Breast epithelium (tissue), 4 donors: ENCODE measurements around the gene ATP13A5. TPM values are rescaled to one million over a fixed set of nuclear protein-coding genes. Genes with fewer than 3 reads are reported as not detected.

ENCODE experiments used
- DNase-seq, 2 donors: peaks; one replicate each; pipeline ENCODE4 v3.0.0-alpha.2; 2019; ENCODE audit warnings: low spot score in 2 of 2
- H3K27ac ChIP-seq, 2 donors: fragments of 200-600 bp; sonication (generic) in 1 of 2; one replicate each; pipeline ENCODE4 v1.5.1; 2016 to 2019; ENCODE audit warnings: mild to moderate bottlenecking in 1 of 2
- H3K27me3 ChIP-seq, 2 donors: fragments of 200-600 bp; sonication (generic) in 1 of 2; one replicate each; pipeline versions ENCODE4 v1.5.1 to v1.6.0; 2017 to 2019; ENCODE audit warnings: control low read depth in 1 of 2, mild to moderate bottlenecking in 1 of 2
- H3K36me3 ChIP-seq: fragments of 200-600 bp; one replicate; pipeline ENCODE4 v1.5.1; 2019
- H3K4me1 ChIP-seq, 2 donors: fragments of 200-600 bp; sonication (generic); one replicate each; pipeline ENCODE4 v1.5.1; 2016 to 2019; ENCODE audit warnings: control low read depth in 1 of 2
- H3K4me3 ChIP-seq, 3 donors: fragments of 200-600 bp; sonication (generic); 1 replicate in 2 of 3; 2 replicates in 1 of 3; pipeline ENCODE4 v1.5.1; 2016 to 2019; ENCODE audit warnings: mild to moderate bottlenecking in 3 of 3, moderate library complexity in 2 of 3
- H3K9me3 ChIP-seq, 2 donors: fragments of 200-600 bp; sonication (generic) in 1 of 2; one replicate each; pipeline ENCODE4 v1.5.1; 2016 to 2019; ENCODE audit warnings: control low read depth in 1 of 2
- CTCF ChIP-seq, 3 donors: fragments of 450-650 bp; IDR thresholded peaks; one replicate each; pipeline ENCODE4 v1.5.1; 2016 to 2017; ENCODE audit warnings: antibody characterized with exemption in 3 of 3, mild to moderate bottlenecking in 3 of 3, moderate library complexity in 3 of 3
- POLR2A ChIP-seq: fragments of 450-650 bp; IDR thresholded peaks from one replicate; pipeline ENCODE4 v1.6.1; 2016; ENCODE audit warnings: antibody characterized with exemption, mild to moderate bottlenecking, moderate library complexity
- POLR2AphosphoS5 ChIP-seq, 3 donors: sonication (generic); formaldehyde crosslinking; IDR thresholded peaks; one replicate each; pipeline ENCODE4 v1.6.1; 2017; ENCODE audit warnings: antibody characterized with exemption in 3 of 3
- intact Hi-C: fragments of 100-400 bp; cut with DNase I; formaldehyde crosslinking; loops from one replicate; pipeline ENCODE4 v1.15.1; 2023; ENCODE audit warnings: low total_unique reads
- total RNA-seq, 3 donors: library from RNA; depleted of rRNA; stranded (reverse); fragments of >200 nt; gene quantifications; one replicate each; pipeline ENCODE4 v1.1.0, GENCODE V29; 2016

Gene ATP13A5
- total RNA-seq, 3 donors from 2014 or later, result 2.3 to 4.5 TPM; not detected in 1

- Histone ChIP-seq H3K9me3 (no peaks in the 10 kb centered on the region), H3K27ac (no peak overlapping the region), H3K27me3 (no peaks in the 10 kb centered on the region), H3K36me3 (no peaks in the 10 kb centered on the region), H3K4me3 (no peak overlapping the region), H3K4me1 (no peaks in the 10 kb centered on the region)
- intact Hi-C loops, result no loop called here
- no peak for TF ChIP-seq CTCF (IDR thresholded peaks at IDR 0.05)
- TF ChIP-seq POLR2A, result no peak
- TF ChIP-seq POLR2AphosphoS5 (IDR thresholded peaks at IDR 0.05), result no peak
- DNase-seq, result no peak
Observed at GRCh38 chr3:193261970-193262369, 116.6 kb downstream of the ATP13A5 start.

GRCh38 chr3:193253986-193254660 is 124.4 kb downstream of the ATP13A5 start:
- Histone ChIP-seq H3K27me3 (no peaks in the 10 kb centered on the region), H3K4me1 (no peaks in the 10 kb centered on the region), H3K36me3 (no peaks in the 10 kb centered on the region), H3K9me3 (peaks cover 12 to 13% of the 10 kb centered on the region in 2 donors), H3K4me3 (no peak overlapping the region), H3K27ac (no peak overlapping the region)
- intact Hi-C loops, result no loop called here
- no peak for TF ChIP-seq CTCF (IDR thresholded peaks at IDR 0.05)
- TF ChIP-seq POLR2AphosphoS5 (IDR thresholded peaks at IDR 0.05), result no peak
- no peak for TF ChIP-seq POLR2A
- DNase-seq, result no peak

- DNase-seq, result no peak
- H3K36me3 ChIP-seq, result no peaks in the 10 kb centered on the region
- no peak overlapping the region for H3K4me3 ChIP-seq
- no peaks in the 10 kb centered on the region for H3K27me3 ChIP-seq
- no peak for TF ChIP-seq CTCF (IDR thresholded peaks at IDR 0.05)
- TF ChIP-seq POLR2A, result no peak
- no peak for TF ChIP-seq POLR2AphosphoS5 (IDR thresholded peaks at IDR 0.05)
- intact Hi-C loops, result no loop called here
- H3K9me3 ChIP-seq, result peaks cover 22 to 31% of the 10 kb centered on the region in 2 donors
- H3K27ac ChIP-seq, result no peak overlapping the region
- H3K4me1 ChIP-seq, result no peaks in the 10 kb centered on the region
Observed at GRCh38 chr3:193250492-193250891, 128.1 kb downstream of the ATP13A5 start.

- Histone ChIP-seq H3K4me3 (no peak overlapping the region), H3K27ac (no peak overlapping the region), H3K36me3 (no peaks in the 10 kb centered on the region), H3K4me1 (no peaks in the 10 kb centered on the region), H3K27me3 (no peaks in the 10 kb centered on the region), H3K9me3 (peaks cover 22 to 31% of the 10 kb centered on the region in 2 donors)
- TF ChIP-seq POLR2AphosphoS5 (IDR thresholded peaks at IDR 0.05) (no peak), POLR2A (no peak), CTCF (IDR thresholded peaks at IDR 0.05) (no peak)
- DNase-seq, result no peak
- intact Hi-C loops, result no loop called here
Observed at GRCh38 chr3:193248848-193249468, 129.6 kb downstream of the ATP13A5 start.

GRCh38 chr3:193243571-193243970 is 135.0 kb downstream of the ATP13A5 start:
- Histone ChIP-seq H3K9me3 (peaks cover 5 to 12% of the 10 kb centered on the region in 2 donors), H3K4me3 (no peak overlapping the region), H3K27me3 (no peaks in the 10 kb centered on the region), H3K4me1 (no peaks in the 10 kb centered on the region), H3K36me3 (no peaks in the 10 kb centered on the region), H3K27ac (no peak overlapping the region)
- intact Hi-C loops, result no loop called here
- DNase-seq, result no peak
- TF ChIP-seq POLR2AphosphoS5 (IDR thresholded peaks at IDR 0.05) (no peak), CTCF (IDR thresholded peaks at IDR 0.05) (no peak), POLR2A (no peak)
